ENCODE measurements around the gene SMIM33.

DNA sequence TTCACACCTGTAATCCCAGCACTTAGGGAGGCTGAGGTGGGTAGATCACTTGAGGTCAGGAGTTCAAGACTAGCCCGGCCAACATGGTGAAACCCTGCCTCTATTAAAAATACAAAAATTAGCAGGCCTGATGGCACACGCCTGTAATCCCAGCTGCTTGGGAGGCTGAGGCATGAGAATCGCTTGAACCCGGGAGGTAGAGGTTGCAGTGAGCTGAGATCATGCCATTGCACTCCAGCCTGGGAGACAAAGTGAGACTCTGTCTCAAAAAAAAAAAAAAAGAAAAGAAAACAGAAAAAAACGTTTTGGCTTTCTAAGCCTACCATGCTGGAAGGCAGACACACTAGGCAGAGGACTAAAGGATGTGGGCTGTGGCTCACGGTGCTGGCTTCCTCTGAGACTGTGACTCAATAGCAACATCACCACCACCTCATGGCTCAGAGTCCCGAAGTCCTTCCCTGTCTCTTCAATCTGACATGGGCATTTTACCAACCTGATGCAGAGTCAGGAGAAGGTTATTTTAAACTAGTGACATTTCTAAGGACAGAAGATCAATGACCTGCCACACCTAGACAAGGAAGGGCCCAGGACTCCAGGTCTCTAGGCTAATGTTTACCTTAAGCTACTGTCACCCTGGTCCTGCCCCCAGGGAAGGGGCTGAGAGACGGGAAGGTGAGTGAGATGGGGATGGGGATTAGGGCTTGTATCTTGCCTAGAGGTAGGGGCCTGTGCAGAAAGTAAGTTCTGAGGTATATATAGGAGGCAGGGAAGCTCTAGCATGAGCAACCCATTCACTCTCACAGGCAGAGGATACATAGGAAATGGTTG lies 12.0 kb upstream of the SMIM33 start:
- TF ChIP-seq, protein P1, sequence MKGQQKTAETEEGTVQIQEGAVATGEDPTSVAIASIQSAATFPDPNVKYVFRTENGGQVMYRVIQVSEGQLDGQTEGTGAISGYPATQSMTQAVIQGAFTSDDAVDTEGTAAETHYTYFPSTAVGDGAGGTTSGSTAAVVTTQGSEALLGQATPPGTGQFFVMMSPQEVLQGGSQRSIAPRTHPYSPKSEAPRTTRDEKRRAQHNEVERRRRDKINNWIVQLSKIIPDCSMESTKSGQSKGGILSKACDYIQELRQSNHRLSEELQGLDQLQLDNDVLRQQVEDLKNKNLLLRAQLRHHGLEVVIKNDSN (IDR thresholded peaks at IDR 0.05): no peak
- TF ChIP-seq, protein P2, sequence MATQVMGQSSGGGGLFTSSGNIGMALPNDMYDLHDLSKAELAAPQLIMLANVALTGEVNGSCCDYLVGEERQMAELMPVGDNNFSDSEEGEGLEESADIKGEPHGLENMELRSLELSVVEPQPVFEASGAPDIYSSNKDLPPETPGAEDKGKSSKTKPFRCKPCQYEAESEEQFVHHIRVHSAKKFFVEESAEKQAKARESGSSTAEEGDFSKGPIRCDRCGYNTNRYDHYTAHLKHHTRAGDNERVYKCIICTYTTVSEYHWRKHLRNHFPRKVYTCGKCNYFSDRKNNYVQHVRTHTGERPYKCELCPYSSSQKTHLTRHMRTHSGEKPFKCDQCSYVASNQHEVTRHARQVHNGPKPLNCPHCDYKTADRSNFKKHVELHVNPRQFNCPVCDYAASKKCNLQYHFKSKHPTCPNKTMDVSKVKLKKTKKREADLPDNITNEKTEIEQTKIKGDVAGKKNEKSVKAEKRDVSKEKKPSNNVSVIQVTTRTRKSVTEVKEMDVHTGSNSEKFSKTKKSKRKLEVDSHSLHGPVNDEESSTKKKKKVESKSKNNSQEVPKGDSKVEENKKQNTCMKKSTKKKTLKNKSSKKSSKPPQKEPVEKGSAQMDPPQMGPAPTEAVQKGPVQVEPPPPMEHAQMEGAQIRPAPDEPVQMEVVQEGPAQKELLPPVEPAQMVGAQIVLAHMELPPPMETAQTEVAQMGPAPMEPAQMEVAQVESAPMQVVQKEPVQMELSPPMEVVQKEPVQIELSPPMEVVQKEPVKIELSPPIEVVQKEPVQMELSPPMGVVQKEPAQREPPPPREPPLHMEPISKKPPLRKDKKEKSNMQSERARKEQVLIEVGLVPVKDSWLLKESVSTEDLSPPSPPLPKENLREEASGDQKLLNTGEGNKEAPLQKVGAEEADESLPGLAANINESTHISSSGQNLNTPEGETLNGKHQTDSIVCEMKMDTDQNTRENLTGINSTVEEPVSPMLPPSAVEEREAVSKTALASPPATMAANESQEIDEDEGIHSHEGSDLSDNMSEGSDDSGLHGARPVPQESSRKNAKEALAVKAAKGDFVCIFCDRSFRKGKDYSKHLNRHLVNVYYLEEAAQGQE (IDR thresholded peaks at IDR 0.05; ENCODE audit: low read depth): no peak
- TF ChIP-seq EP300 (IDR thresholded peaks at IDR 0.05; ENCODE audit: borderline replicate concordance): no peak
- TF ChIP-seq RAD21 (IDR thresholded peaks at IDR 0.05; ENCODE audit: low read depth): no peak
- no peak for TF ChIP-seq TEAD4 (IDR thresholded peaks at IDR 0.05)
- no peak for TF ChIP-seq CREB1 (IDR thresholded peaks at IDR 0.05; ENCODE audit: low read depth)
- TF ChIP-seq, protein P3, sequence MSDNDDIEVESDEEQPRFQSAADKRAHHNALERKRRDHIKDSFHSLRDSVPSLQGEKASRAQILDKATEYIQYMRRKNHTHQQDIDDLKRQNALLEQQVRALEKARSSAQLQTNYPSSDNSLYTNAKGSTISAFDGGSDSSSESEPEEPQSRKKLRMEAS (IDR thresholded peaks at IDR 0.05): no peak
- TF ChIP-seq EGR1 (IDR thresholded peaks at IDR 0.05): no peak
- TF ChIP-seq FOXM1 (IDR thresholded peaks at IDR 0.05; ENCODE audit: borderline replicate concordance, low read depth): no peak
- no peak for TF ChIP-seq TCF12 (IDR thresholded peaks at IDR 0.05; ENCODE audit: low read depth)
- no peak for TF ChIP-seq YY1 (IDR thresholded peaks at IDR 0.05; ENCODE audit: low read depth)
- TF ChIP-seq TAF1 (IDR thresholded peaks at IDR 0.05; ENCODE audit: low read depth): no peak
- TF ChIP-seq CEBPB (IDR thresholded peaks at IDR 0.05): no peak

Measured in Ishikawa (cell line).